GM12878 (cell line): ENCODE results near the gene MKX. TPM values are rescaled to one million over a fixed set of nuclear protein-coding genes. Genes with fewer than 3 reads are reported as not detected.

Experiments
- ATAC-seq: fragments of 200-7000 bp; cut with Tn5 transposase; 3 replicates; pipeline ENCODE4 v1.9.1; 2020; ENCODE audit warnings: mild to moderate bottlenecking, moderate library complexity
- BruUV-seq: library from RNA; stranded (reverse); fragments of 400-500 nt; replicated peaks from 2 replicates; lab custom pipeline; 2021; lab: Mats Ljungman, UMichigan
- CTCF ChIA-PET: fragments of 300-600 bp; sonication (Branson Sonifier 250); formaldehyde crosslinking; extraction: SDS; loops from one replicate; lab custom pipeline; 2021; ENCODE audit warnings: inconsistent platforms; lab: Yijun Ruan, JAX
- POLR2A ChIA-PET: fragments of 350-600 bp; formaldehyde crosslinking; extraction: SDS; loops from one replicate; lab custom pipeline; 2021; ENCODE audit warnings: inconsistent platforms; lab: Charles Lee
- RAD21 ChIA-PET: fragments of 300-600 bp; sonication (Branson Sonifier 250); formaldehyde crosslinking; loops from one replicate; lab custom pipeline; 2023; ENCODE audit warnings: antibody characterized with exemption; ENCODE audit not compliant: unreplicated experiment; lab: Charles Lee
- SMC1A ChIA-PET: fragments of 300-600 bp; sonication (Branson Sonifier 250); formaldehyde crosslinking; loops from one replicate; lab custom pipeline; 2023; ENCODE audit not compliant: unreplicated experiment, uncharacterized antibody; lab: Charles Lee
- DNase-seq: peaks from one replicate; pipeline ENCODE4 v3.0.0-alpha.2; 2011; ENCODE audit warnings: low read depth, low spot score
- FAIRE-seq: peaks from 3 replicates; lab custom pipeline; 2011; peaks lifted over from hg19 to GRCh38; lab: Jason Lieb, UNC
- H2AFZ ChIP-seq: 2 replicates; pipeline ENCODE4 v1.6.0; 2011; ENCODE audit warnings: low read depth, low read length, control low read depth; ENCODE audit not compliant: control insufficient read depth
- H3K27ac ChIP-seq: 2 replicates; pipeline ENCODE4 v1.5.1; 2011; ENCODE audit warnings: control low read depth; ENCODE audit not compliant: control insufficient read depth, insufficient read depth
- H3K27me3 ChIP-seq, 2 experiments: replicated peaks in 1 of 2; 2 replicates each; pipeline versions ENCODE4 v1.6.0 to v1.6.1; 2011; ENCODE audit warnings: low read length in 1 of 2; ENCODE audit not compliant: control insufficient read depth in 2 of 2, insufficient read depth in 2 of 2
- H3K36me3 ChIP-seq, 2 experiments: 2 replicates each; pipeline ENCODE4 v1.5.1; 2011; ENCODE audit warnings: low read length in 1 of 2; ENCODE audit not compliant: control insufficient read depth in 2 of 2, insufficient read depth in 2 of 2
- H3K4me1 ChIP-seq: 2 replicates; pipeline ENCODE4 v1.6.1; 2011; ENCODE audit warnings: mild to moderate bottlenecking, low read length, moderate library complexity, mixed read lengths; ENCODE audit not compliant: control insufficient read depth, insufficient read depth
- H3K4me2 ChIP-seq: 2 replicates; pipeline ENCODE4 v1.6.0; 2011; ENCODE audit warnings: control low read depth; ENCODE audit not compliant: control insufficient read depth, insufficient read depth
- H3K4me3 ChIP-seq: fragments of 200-600 bp; sonication (generic); 2 replicates; pipeline ENCODE4 v1.5.1; 2016
- H3K79me2 ChIP-seq: 2 replicates; pipeline ENCODE4 v1.6.0; 2011; ENCODE audit warnings: low read length; ENCODE audit not compliant: control insufficient read depth, insufficient read depth
- H3K9ac ChIP-seq: 2 replicates; pipeline ENCODE4 v1.8.0; 2011; ENCODE audit warnings: low read length, control low read depth, mixed read lengths; ENCODE audit not compliant: control insufficient read depth, insufficient read depth
- H3K9me3 ChIP-seq: replicated peaks from 3 replicates; pipeline ENCODE4 v1.5.1; 2011; ENCODE audit warnings: mild to moderate bottlenecking, low read length; ENCODE audit not compliant: control insufficient read depth, insufficient read depth
- H4K20me1 ChIP-seq: 2 replicates; pipeline ENCODE4 v1.6.0; 2011; ENCODE audit not compliant: control insufficient read depth, insufficient read depth
- BHLHE40 ChIP-seq, 2 experiments: fragments of 450-650 bp in 1 of 2; IDR thresholded peaks; 2 replicates each; pipeline ENCODE4 v1.6.1; 2011 to 2017; ENCODE audit warnings: low read depth in 2 of 2, borderline replicate concordance in 1 of 2, improper control_type of control experiment in 1 of 2, low read length in 1 of 2, mild to moderate bottlenecking in 1 of 2
- CHD1 ChIP-seq: IDR thresholded peaks from 2 replicates; pipeline ENCODE4 v1.6.1; 2012; ENCODE audit warnings: low read depth, low read length, improper control_type of control experiment
- KDM1A ChIP-seq: fragments of 200-600 bp; sonication (generic); IDR thresholded peaks from 2 replicates; pipeline ENCODE4 v1.6.1; 2016; ENCODE audit warnings: borderline replicate concordance
- NFYA ChIP-seq: IDR thresholded peaks from 2 replicates; pipeline ENCODE4 v1.6.1; 2011; ENCODE audit warnings: low read depth, mild to moderate bottlenecking, low read length, improper control_type of control experiment, borderline replicate concordance
- NR2F1 ChIP-seq: fragments of 450-650 bp; conservative IDR thresholded peaks from 2 replicates; pipeline ENCODE4 v1.6.1; 2017; ENCODE audit warnings: mild to moderate bottlenecking
- SMAD1 ChIP-seq: fragments of 450-650 bp; IDR thresholded peaks from 2 replicates; pipeline ENCODE4 v1.6.1; 2018; ENCODE audit warnings: mild to moderate bottlenecking, low read depth; ENCODE audit not compliant: partially characterized antibody
- SMC3 ChIP-seq: IDR thresholded peaks from 2 replicates; pipeline ENCODE4 v1.6.1; 2011; ENCODE audit warnings: low read length, improper control_type of control experiment, borderline replicate concordance
- WGBS: methylation state at CpG from one replicate; pipeline ENCODE4 v1.1.6; 2016; ENCODE audit warnings: low lambda C conversion rate; ENCODE audit not compliant: insufficient replicate concordance, insufficient coverage; ENCODE audit errors: missing lambda C conversion rate; 5-methylcytosine and 5-hydroxymethylcytosine counted together
- in situ Hi-C: fragments of 300-500 bp; cut with MboI; formaldehyde crosslinking; loops from 9 replicates; pipeline ENCODE4 v1.14.3; 2018; ENCODE audit warnings: mixed read lengths
- intact Hi-C: fragments of 100-400 bp; cut with micrococcal nuclease; formaldehyde crosslinking; loops from one replicate; pipeline ENCODE4 v1.14.2; 2022; ENCODE audit not compliant: unreplicated experiment
- polyA plus RNA-seq, 11 experiments: library from polyadenylated mRNA; depleted of rRNA in 4 of 11; unstranded in 6 of 11; stranded (reverse) in 5 of 11; fragments of >200 nt; fragmentation: Nextera tagmentation in 4 of 11; fragmentation: Illumina TruSeq in 1 of 11; extraction: Ambion mirVana in 4 of 11; extraction: Trizol in 1 of 11; gene quantifications; 1 replicate in 1 of 11; 2 replicates in 10 of 11; pipeline versions ENCODE4 v1.2.1 to v1.2.3, GENCODE V29; 2011 to 2016; ENCODE audit warnings: inconsistent platforms in 2 of 11, missing spikeins in 2 of 11, low read depth in 1 of 11
- total RNA-seq, 4 experiments: library from RNA; depleted of rRNA in 3 of 4; stranded (reverse); fragments of >200 nt in 3 of 4; fragmentation: Illumina TruSeq in 1 of 4; extraction: Trizol in 1 of 4; gene quantifications; 2 replicates each; pipeline versions ENCODE4 v1.2.1 to v1.2.3, GENCODE V29; 2013 to 2021
- TF ChIP-seq, protein P1 (sequence below): IDR thresholded peaks from 2 replicates; pipeline ENCODE4 v1.6.1; 2011; ENCODE audit warnings: borderline replicate concordance, low read depth, mild to moderate bottlenecking, moderate library complexity, mixed read lengths, low read length; ENCODE audit not compliant: insufficient read depth; ENCODE audit errors: extremely low read length

Gene MKX
- total and polyA plus RNA-seq, 10 of the 15 experiments (the other 5 are each of a cell fraction or from before 2014, with no cell fraction given), result not detected

GRCh38 chr10:27664461-27664860, 81.2 kb downstream of the MKX start:
- Histone ChIP-seq H3K9me3 (no peaks in the 10 kb centered on the region), H3K4me2 (no peak overlapping the region), H3K4me1 (no peaks in the 10 kb centered on the region), H3K27ac (no peak overlapping the region), H3K9ac (no peak overlapping the region), H4K20me1 (no peaks in the 10 kb centered on the region), H3K4me3 (no peak overlapping the region), H3K79me2 (no peaks in the 10 kb centered on the region), H3K36me3 (no peaks in the 10 kb centered on the region), H3K27me3 (no peaks in the 10 kb centered on the region), H2AFZ (no peak overlapping the region)
- FAIRE-seq, result no peak
- POLR2A ChIA-PET, result no interaction called here
- ATAC-seq, result no peak
- RAD21 ChIA-PET, result no interaction called here
- SMC1A ChIA-PET, result no interaction called here
- WGBS, result 53% methylated on average over 5 of the region's 5 CpGs
- in situ Hi-C loops, result no loop called here
- intact Hi-C loops, result no loop called here
- CTCF ChIA-PET, result no interaction called here
- no peak for DNase-seq
- BruUV-seq, result no TSS peak
- TF ChIP-seq SMAD1, result no peak
- TF ChIP-seq SMC3, result no peak
- no peak for TF ChIP-seq BHLHE40 (IDR thresholded peaks at IDR 0.05; ENCODE audit: borderline replicate concordance in 1 of 2, low read depth in 2 of 2, low read length in 1 of 2)
- no peak for TF ChIP-seq CHD1

DNA sequence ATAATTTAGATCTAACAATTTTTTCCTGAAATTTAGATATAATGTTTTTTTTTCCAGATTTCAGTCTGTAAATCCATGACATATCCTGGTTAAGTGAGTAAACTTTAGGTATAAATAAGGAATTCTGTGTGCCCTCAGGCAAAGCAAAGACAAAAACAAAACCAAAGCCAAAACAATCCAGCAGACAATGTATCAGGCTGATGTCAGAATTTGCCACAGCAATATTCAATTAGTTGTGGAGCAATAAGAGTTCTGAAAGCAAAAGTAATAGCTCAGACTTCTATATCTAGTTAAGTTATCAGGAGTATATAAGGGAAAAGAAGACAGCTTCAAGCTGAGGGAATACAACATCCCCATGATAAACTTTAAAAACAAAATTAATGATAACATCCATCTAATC, 82.0 kb downstream of the MKX start:
- SMC1A ChIA-PET, result no interaction called here
- no peak for FAIRE-seq
- BruUV-seq, result no TSS peak
- in situ Hi-C loops, result no loop called here
- no peak overlapping the region for H3K4me3 ChIP-seq
- RAD21 ChIA-PET, result no interaction called here
- H3K4me2 ChIP-seq, result no peak overlapping the region
- TF ChIP-seq NFYA (no peak), KDM1A (no peak), NR2F1 (no peak)
- TF ChIP-seq, protein P1, sequence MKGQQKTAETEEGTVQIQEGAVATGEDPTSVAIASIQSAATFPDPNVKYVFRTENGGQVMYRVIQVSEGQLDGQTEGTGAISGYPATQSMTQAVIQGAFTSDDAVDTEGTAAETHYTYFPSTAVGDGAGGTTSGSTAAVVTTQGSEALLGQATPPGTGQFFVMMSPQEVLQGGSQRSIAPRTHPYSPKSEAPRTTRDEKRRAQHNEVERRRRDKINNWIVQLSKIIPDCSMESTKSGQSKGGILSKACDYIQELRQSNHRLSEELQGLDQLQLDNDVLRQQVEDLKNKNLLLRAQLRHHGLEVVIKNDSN, result no peak
- no peaks in the 10 kb centered on the region for H3K79me2 ChIP-seq
- DNase-seq, result no peak
- no peaks in the 10 kb centered on the region for H3K4me1 ChIP-seq
- H3K9ac ChIP-seq, result no peak overlapping the region
- H2AFZ ChIP-seq, result no peak overlapping the region
- CTCF ChIA-PET, result no interaction called here
- H3K27me3 ChIP-seq, result no peaks in the 10 kb centered on the region
- intact Hi-C loops, result no loop called here
- no peak for ATAC-seq
- H3K36me3 ChIP-seq, result no peaks in the 10 kb centered on the region
- H3K27ac ChIP-seq, result no peak overlapping the region
- no peaks in the 10 kb centered on the region for H4K20me1 ChIP-seq
- H3K9me3 ChIP-seq, result no peaks in the 10 kb centered on the region
- POLR2A ChIA-PET, result no interaction called here
